ENCODE data around the gene ORAI1. TPM values are rescaled to one million over a fixed set of nuclear protein-coding genes. Genes with fewer than 3 reads are reported as not detected.
A peak's percentile ranks its signal among the peaks of the same experiment; 100 is the strongest.
"Not testable (repeated sequence)": the region's sequence is repeated elsewhere in the genome, so short reads cannot be mapped to it uniquely, and the experiment has no call there.

Gene ORAI1
- total RNA-seq, 2 donors from 2014 or later: 11.7 to 12.9 TPM

DNA sequence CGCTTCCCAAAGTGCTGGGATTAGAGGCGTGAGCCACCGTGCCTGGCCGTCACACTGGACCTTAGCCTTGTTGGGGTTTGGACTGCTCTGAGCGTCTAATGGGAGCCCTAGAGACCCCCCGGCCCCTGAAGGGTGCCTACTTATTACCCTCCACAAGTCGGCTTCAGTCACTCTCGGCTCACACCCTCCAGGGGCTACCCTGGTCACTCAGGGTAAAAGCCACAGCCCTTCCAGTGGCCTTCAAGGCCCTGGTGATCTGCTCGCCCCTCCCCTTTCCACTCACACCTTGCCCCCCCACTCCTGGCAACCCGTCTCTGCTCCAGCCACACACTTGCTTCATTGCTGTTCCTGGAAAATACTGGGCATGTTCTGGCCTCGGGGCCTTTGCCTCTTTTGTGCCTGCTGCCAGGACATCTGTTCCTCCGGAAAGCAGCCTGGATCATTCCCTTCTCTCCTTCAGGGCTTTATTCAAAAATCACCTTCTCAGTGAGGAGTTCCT lies 46.7 kb downstream of the ORAI1 start:
- ATAC-seq (peak; percentile 7 to 51), DNase-seq (no peak)
- intact Hi-C loops (cut with DNase I): no loop called here

DNA sequence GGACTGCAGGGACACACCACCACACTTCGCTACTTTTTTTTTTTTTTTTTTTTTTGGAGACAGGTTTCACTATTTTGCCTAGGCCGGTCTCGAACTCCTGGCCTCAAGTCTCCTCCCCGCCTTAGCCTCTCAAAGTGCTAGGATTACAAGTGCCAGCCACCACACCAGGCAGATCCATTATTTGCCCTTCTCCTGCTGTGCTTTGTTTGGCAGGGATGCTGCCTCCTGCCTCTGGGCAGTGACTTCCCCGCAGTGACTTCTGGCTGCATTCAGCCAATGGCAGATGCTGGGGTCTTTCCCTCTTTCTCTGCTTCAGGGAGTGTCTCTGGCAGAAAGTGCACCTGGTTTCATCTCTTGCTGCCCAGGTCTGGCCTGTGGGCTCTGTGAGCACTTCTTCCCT lies 49.9 kb downstream of the ORAI1 start:
- intact Hi-C loops (cut with DNase I): loop anchor here in 1 of 2 donors (5.0 kb wide), 1 partner anchor 184 kb away; no protein-coding TSS in a partner anchor
- DNase-seq (no peak), ATAC-seq (no peak)

DNA sequence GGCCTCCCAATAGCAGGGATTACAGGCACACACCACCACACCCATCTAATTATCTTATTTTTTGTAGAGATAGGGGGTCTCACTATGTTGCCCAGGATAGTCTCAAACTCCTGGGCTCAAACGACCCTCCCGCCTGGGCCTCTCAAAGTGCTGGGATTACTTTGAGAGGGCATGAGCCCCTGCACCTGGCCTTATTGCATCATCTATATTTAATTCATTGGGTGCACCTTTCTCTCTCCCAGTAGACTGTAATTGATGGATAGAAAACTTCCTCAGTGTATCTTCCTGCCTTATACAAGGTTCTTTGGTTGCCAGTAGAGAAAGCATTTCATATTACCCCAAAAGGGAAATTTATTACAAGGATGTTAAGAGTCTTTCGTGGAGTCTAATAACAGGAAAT lies 52.0 kb downstream of the ORAI1 start:
- intact Hi-C loops (cut with DNase I): loop anchor here in 1 of 2 donors (5.0 kb wide), 1 partner anchor 186 kb away; no protein-coding TSS in a partner anchor
- DNase-seq (no peak), ATAC-seq (no peak)

DNA sequence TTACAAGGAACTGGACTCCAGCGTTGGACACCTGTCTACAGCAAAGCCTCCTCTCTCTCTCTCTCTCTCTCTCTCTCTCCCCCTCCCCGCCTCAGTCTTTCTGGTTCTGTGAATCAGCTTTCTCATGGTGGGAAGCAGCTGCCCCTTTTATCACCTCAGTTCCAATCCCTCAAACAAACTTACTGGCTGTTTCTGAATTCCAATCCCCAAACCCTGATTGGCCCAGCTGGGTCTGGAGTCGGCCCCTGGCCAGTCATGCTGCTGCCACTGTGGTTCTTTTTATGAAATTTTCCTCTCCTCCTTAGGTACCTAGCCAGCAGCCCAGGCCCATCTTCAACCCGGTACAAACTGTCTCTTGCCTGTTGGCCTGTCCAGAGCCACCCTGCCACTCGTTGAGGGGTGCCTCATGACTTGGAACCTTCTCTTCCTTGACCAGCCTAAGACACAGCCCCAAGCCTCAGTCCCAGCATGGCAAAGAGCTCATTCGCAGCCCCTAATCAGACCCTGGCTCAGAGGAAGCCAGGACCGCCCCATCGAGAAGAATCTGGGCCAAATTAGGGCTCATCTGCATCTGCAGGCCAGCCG lies 52.5 kb downstream of the ORAI1 start:
- no peak for DNase-seq
- ATAC-seq: no peak
- intact Hi-C loops (cut with DNase I): loop anchor here in 1 of 2 donors (5.0 kb wide), 1 partner anchor 187 kb away; no protein-coding TSS in a partner anchor

DNA sequence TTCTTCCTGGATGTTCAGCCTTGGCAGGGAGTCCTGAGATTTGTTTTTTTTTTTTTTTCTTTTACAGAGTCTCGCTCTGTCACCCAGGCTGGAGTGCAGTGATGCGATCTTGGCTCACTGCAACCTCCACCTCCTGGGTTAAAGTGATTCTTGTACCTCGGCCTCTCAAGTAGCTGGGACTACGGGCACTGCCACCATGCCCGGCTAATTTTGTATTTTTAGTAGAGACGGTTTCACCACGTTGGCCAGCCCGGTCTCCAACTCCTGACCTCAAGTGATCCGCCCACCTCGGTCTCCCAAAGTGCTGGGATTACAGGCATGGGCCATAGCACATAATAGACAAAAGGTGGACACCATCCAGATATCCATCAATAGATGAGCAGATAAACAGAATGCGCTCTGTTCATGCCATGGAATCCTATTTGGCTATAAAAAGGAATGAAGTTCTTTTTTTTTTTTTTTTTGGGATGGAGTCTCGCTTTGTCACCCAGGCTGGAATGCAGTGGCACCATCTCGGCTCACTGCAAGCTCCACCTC lies 53.4 kb downstream of the ORAI1 start:
- ATAC-seq, DNase-seq: not testable (repeated sequence)
- intact Hi-C loops (cut with DNase I): loop anchor here (2.0 to 5.0 kb wide), 4 partner anchors 52 to 187 kb away; partner anchors contain the start of gene ORAI1 (in 1 of the 2)

DNA sequence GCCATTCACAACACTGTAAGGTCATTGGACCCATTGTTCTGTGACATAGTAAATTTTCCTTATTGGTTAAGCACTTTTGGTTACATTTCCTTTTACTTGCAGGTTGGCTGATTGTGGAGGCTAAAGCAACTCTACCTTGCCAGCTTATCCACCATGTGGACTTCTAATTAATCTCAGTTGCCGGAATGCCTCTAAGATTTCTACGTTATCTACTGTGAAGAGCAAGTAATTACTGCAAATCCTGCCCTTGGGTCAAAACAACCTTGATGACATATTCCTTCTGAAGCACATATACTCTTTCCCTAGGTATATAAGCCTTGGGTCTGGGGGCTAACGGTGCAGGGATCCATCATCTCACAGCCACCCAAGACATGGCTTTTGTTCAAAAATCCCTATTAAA lies 62.6 kb downstream of the ORAI1 start:
- intact Hi-C loops (cut with DNase I): no loop called here
- no peak for ATAC-seq
- no peak for DNase-seq

DNA sequence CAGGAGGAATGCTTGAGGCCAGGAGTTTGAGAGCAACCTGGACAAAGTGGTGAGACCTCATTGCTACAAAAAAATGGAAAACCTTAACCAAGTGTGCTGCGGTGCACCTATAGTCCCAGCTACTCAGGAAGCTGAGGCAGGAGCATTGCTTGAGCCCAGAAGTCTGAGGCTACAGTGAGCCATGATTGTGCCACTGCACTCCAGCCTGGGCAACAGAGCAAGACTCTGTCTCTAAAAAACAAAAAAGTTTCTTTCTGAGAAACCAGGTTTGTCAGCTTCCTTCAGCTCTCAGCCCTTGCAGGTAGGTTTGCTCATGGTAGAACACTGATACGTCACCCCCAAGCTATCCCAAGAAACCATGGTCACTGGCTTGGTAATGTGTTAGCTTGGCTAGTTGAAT lies 63.1 kb downstream of the ORAI1 start:
- intact Hi-C loops (cut with DNase I): no loop called here
- DNase-seq: no peak
- ATAC-seq: no peak

Other genes with a start within 250 kb of the ORAI1 start
- 10 to 100 TPM; 21.4 to 23.5 TPM for gene RNF34, start 226.4 kb upstream of the ORAI1 start, total RNA-seq
- gene KDM2B, start 45.5 kb upstream of the ORAI1 start, total RNA-seq: 10 to 100 TPM; 11.2 to 14.7 TPM
- under 1 TPM; 0.09 to 0.21 TPM for gene MORN3, start 43.1 kb downstream of the ORAI1 start, total RNA-seq
- 10 to 100 TPM in 1 of 2 donors, 1 to 10 TPM in 1; 8.5 to 10.2 TPM for gene TMEM120B, start 86.2 kb downstream of the ORAI1 start, total RNA-seq
- gene RHOF, start 167.2 kb downstream of the ORAI1 start, total RNA-seq: 10 to 100 TPM; 14.7 to 25.1 TPM
- gene SETD1B, start 177.5 kb downstream of the ORAI1 start, total RNA-seq: 10 to 100 TPM in 1 of 2 donors, 1 to 10 TPM in 1; 9.3 to 11.9 TPM
- 1 to 10 TPM; 1.8 to 2.9 TPM for gene HPD, start 232.3 kb downstream of the ORAI1 start, total RNA-seq